GM18505 (cell line): ENCODE measurements around the gene ARHGAP45.

Source experiments
- ATAC-seq: cut with Tn5 transposase; IDR thresholded peaks from one replicate; pipeline ENCODE4 v1.9.1; 2021; ENCODE audit not compliant: unreplicated experiment
- POLR2A ChIP-seq: IDR thresholded peaks from 4 replicates; pipeline ENCODE4 v1.6.1; 2011; ENCODE audit warnings: borderline replicate concordance; ENCODE audit not compliant: insufficient read depth, insufficient read length; ENCODE audit errors: extremely low read depth

The ARHGAP45 gene

GRCh38 chr19:1054102-1055027 lies 12.6 kb upstream of the ARHGAP45 start:
- TF ChIP-seq POLR2A: no peak
- no peak for ATAC-seq

GRCh38 chr19:1055028-1055425 lies 11.9 kb upstream of the ARHGAP45 start:
- no peak for TF ChIP-seq POLR2A
- ATAC-seq: no peak

- ATAC-seq: no peak
- TF ChIP-seq POLR2A: no peak
These were observed 10.9 kb upstream of the ARHGAP45 start for GRCh38 chr19:1055886-1056620.

GRCh38 chr19:1057176-1057855 lies 9.7 kb upstream of the ARHGAP45 start:
- TF ChIP-seq POLR2A: no peak
- ATAC-seq: no peak

- no peak for ATAC-seq
- TF ChIP-seq POLR2A: no peak
These were observed 8.9 kb upstream of the ARHGAP45 start for GRCh38 chr19:1058112-1058511.

- ATAC-seq: no peak
- TF ChIP-seq POLR2A: no peak
These were observed 6.3 kb upstream of the ARHGAP45 start for GRCh38 chr19:1060689-1061088.

- no peak for TF ChIP-seq POLR2A
- ATAC-seq: no peak
These were observed 5.0 kb upstream of the ARHGAP45 start for GRCh38 chr19:1061987-1062386.

GRCh38 chr19:1062387-1063029 lies 4.5 kb upstream of the ARHGAP45 start:
- no peak for ATAC-seq
- TF ChIP-seq POLR2A: no peak

GRCh38 chr19:1063030-1063908 lies 3.7 kb upstream of the ARHGAP45 start:
- no peak for TF ChIP-seq POLR2A
- ATAC-seq: no peak

- ATAC-seq: no peak
- no peak for TF ChIP-seq POLR2A
These were observed 2.9 kb upstream of the ARHGAP45 start for GRCh38 chr19:1063909-1064660.
